ENCODE data around the gene SPINK9.

GRCh38 chr5:148297731-148298130 is 37.6 kb upstream of the SPINK9 start:
- TF ChIP-seq CTCF (IDR thresholded peaks at IDR 0.05; ENCODE audit: low read depth, low read length) (no peak), EZH2phosphoT487 (IDR thresholded peaks at IDR 0.05; ENCODE audit: low read depth) (no peak)
